HuH-7.5 (cell line): ENCODE data around the gene WDR11.

ENCODE experiments used
- DNase-seq: peaks from one replicate; pipeline ENCODE4 v3.0.0; 2011; ENCODE audit warnings: low spot score

The WDR11 gene

GRCh38 chr10:120944586-120945125 lies 93.5 kb downstream of the WDR11 start:
- no peak for DNase-seq

GRCh38 chr10:120945182-120945581 lies 94.0 kb downstream of the WDR11 start:
- no peak for DNase-seq

DNA sequence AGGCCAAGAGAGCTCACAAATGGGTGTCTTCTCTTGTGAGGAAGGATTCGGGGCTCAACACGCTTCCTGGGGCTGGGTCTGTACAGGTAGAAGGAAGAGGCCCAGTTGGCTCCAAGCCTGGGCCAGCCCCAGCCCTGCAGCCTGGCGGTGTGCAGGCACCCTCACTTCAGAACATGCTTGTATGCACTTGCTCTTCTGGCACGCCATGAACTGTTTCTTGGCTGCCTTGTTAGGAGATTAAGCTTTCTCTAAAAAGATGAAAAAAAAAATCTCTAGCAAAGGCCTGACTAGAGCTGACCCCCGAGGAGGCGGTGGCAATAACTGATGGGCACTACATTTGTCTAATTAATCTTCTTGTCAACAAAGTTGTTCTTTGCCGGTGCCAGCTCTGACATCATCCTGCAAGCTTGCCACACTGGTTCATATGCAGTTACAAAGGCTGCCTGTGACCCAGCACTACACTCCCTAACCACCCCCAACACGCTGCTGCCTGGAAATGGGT lies 94.7 kb downstream of the WDR11 start:
- DNase-seq, result no peak

GRCh38 chr10:120946497-120946896 lies 95.3 kb downstream of the WDR11 start:
- no peak for DNase-seq

DNA sequence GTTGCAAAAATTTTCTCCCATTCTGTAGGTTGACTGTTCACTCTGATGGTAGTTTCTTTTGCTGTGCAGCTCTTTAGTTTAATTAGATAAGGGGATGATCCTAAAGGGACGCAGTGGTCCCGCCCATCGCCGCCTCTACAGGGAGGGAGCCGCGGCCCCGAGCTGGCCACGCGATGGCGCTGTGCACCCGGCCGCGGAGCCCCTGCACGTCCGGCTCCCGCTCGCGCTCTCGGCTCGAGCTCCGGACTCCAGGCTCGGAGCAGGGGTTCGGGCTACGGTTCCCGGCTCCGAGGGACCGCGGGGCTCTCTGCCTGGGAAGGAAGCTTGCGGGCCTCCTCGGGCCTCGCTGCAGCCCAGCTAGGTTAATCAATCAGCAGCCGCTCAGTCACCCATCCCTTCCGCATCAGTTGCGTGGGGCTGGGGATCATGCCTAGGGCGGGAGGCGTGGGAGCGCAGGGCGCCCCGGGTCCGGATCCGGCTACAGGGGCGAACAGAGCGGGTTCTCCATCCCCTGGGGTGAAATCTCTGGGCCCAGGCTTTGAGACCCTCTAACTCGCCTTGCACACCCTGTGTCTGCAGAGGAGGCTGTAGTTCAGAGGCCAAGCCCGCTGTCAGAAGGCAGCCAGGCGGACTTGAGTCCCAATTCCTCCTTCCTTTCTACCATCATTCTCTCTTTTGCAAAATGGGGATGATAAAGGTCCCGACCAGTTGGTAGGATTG lies 97.9 kb downstream of the WDR11 start:
- DNase-seq, result peak; percentile 79

DNA sequence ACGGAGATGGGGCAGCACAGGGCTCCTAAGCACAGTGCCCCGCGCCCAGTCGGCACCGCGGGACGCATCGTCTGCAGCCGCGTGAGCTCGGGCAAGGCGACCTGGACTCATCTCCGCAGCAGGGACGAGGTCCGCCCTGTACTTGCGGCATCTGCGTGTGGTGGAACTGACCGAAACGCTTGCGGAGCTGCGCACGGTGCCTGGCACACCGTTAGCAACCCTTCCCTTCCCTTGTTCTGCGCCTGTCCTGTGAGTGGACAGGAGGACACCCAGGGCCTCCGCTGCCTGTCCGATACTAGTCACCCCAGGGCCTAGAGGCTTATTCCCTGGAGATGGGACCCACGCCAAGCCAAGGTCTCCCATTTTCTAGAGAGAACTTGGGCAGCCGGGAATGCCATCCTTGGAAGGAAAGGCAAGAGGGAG lies 98.5 kb downstream of the WDR11 start:
- no peak for DNase-seq

- DNase-seq, result no peak
Observed at GRCh38 chr10:120950051-120950561, 98.9 kb downstream of the WDR11 start.

DNA sequence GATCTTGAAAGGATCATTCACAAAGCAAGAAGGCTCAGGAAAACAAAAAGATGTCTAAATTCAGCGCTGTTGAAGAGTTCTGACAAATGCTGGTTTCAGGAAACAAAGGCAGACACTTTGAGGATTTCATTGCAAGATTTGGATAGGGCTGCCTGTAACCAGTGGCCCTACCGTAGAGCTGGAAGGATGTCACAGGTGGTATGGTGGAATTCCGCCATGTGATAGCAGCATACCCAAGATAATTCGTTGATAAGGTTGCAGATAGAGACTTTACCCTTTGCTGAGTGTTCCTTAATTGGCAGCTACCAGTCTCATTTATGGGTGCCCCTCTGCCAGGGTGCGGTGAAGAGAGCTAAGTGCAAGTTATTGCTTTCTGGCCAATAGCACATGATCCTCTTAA lies 100.1 kb downstream of the WDR11 start:
- DNase-seq, result no peak

- DNase-seq, result no peak
Observed at GRCh38 chr10:120953897-120954296, 102.7 kb downstream of the WDR11 start.
